Thyroid gland (tissue), 4 donors: ENCODE results near the gene ADAMTSL4. TPM values are rescaled to one million over a fixed set of nuclear protein-coding genes. Genes with fewer than 3 reads are reported as not detected.

Experiments used
- DNase-seq, 2 donors: peaks; one replicate each; pipeline ENCODE4 v3.0.0-alpha.2; 2019
- H3K27ac ChIP-seq, 3 donors: fragments of 200-600 bp; sonication (generic); 1 replicate in 2 of 3; 2 replicates in 1 of 3; pipeline ENCODE4 v1.5.1; 2016 to 2019; ENCODE audit warnings: mild to moderate bottlenecking in 1 of 3, moderate library complexity in 1 of 3
- H3K27me3 ChIP-seq: fragments of 200-600 bp; sonication (generic); one replicate; pipeline ENCODE4 v1.5.1; 2019
- H3K36me3 ChIP-seq, 2 donors: fragments of 200-600 bp; sonication (generic); one replicate each; pipeline ENCODE4 v1.5.1; 2016 to 2019
- H3K4me1 ChIP-seq, 2 donors: fragments of 200-600 bp; sonication (generic); one replicate each; pipeline ENCODE4 v1.5.1; 2017 to 2019
- H3K4me3 ChIP-seq, 3 donors: fragments of 200-600 bp; sonication (generic); replicated peaks in 1 of 3; 1 replicate in 2 of 3; 2 replicates in 1 of 3; pipeline ENCODE4 v1.5.1; 2016; ENCODE audit warnings: mild to moderate bottlenecking in 1 of 3
- H3K9me3 ChIP-seq: fragments of 200-600 bp; sonication (generic); one replicate; pipeline ENCODE4 v1.5.1; 2017
- CTCF ChIP-seq, 6 experiments: fragments of 200-600 bp in 3 of 6; fragments of 450-650 bp in 3 of 6; sonication (generic) in 3 of 6; IDR thresholded peaks; one replicate each; pipeline ENCODE4 v1.5.1; 2016 to 2019; ENCODE audit warnings: antibody characterized with exemption in 6 of 6, mild to moderate bottlenecking in 2 of 6, inconsistent platforms in 1 of 6, moderate library complexity in 1 of 6
- POLR2A ChIP-seq, 2 donors: fragments of 450-650 bp; IDR thresholded peaks; one replicate each; pipeline ENCODE4 v1.6.1; 2017; ENCODE audit warnings: antibody characterized with exemption in 2 of 2, mild to moderate bottlenecking in 2 of 2, moderate library complexity in 1 of 2
- WGBS, 2 donors: methylation state at CpG; one replicate each; pipeline ENCODE4 v1.1.5; 2017; 5-methylcytosine and 5-hydroxymethylcytosine counted together
- intact Hi-C: fragments of 100-400 bp; cut with DNase I; formaldehyde crosslinking; loops from one replicate; pipeline ENCODE4 v1.15.1; 2023
- total RNA-seq, 4 donors: library from RNA; depleted of rRNA; stranded (reverse); fragments of >200 nt; gene quantifications; one replicate each; pipeline ENCODE4 v1.2.3, GENCODE V29; 2016

Gene ADAMTSL4
- total RNA-seq, 4 donors from 2014 or later: 2.1 to 15.7 (median 6.9) TPM

- TF ChIP-seq POLR2A (IDR thresholded peaks at IDR 0.05): peak in 1 of 2 donors; percentile 11
- no peak for TF ChIP-seq CTCF (IDR thresholded peaks at IDR 0.05)
- DNase-seq: peak; percentile 88 to 90
- Histone ChIP-seq H3K4me1 (peaks cover 7 to 22% of the 10 kb centered on the region in 2 donors), H3K9me3 (no peaks in the 10 kb centered on the region), H3K4me3 (no peak overlapping the region), H3K36me3 (no peaks in the 10 kb centered on the region), H3K27ac (peak overlapping the region in 2 of 3 donors; percentile 60 to 62), H3K27me3 (no peaks in the 10 kb centered on the region)
- 17 to 33% methylated on average over 5 of the region's 5 CpGs for WGBS, 2 donors
- intact Hi-C loops: loop anchor here (2.0 kb wide), 1 partner anchor 68 kb away; no protein-coding TSS in a partner anchor
Observed at GRCh38 chr1:150532860-150533259, 16.3 kb upstream of the ADAMTSL4 start.

GRCh38 chr1:150534002-150534401 lies 15.2 kb upstream of the ADAMTSL4 start:
- peaks cover 7 to 22% of the 10 kb centered on the region in 2 donors for H3K4me1 ChIP-seq
- TF ChIP-seq POLR2A (IDR thresholded peaks at IDR 0.05) (no peak), CTCF (IDR thresholded peaks at IDR 0.05) (no peak)
- no peak overlapping the region for H3K4me3 ChIP-seq
- H3K36me3 ChIP-seq: no peaks in the 10 kb centered on the region
- 97 to 98% methylated on average over 3 to 6 of the region's 6 CpGs for WGBS, 2 donors
- peak overlapping the region in 1 of 3 donors; percentile 60 for H3K27ac ChIP-seq
- intact Hi-C loops: no loop called here
- no peaks in the 10 kb centered on the region for H3K9me3 ChIP-seq
- no peak for DNase-seq
- H3K27me3 ChIP-seq: no peaks in the 10 kb centered on the region

GRCh38 chr1:150535511-150536287 lies 13.5 kb upstream of the ADAMTSL4 start:
- no peak for DNase-seq
- Histone ChIP-seq H3K27ac (no peak overlapping the region), H3K27me3 (no peaks in the 10 kb centered on the region), H3K4me1 (peaks cover 7 to 22% of the 10 kb centered on the region in 2 donors), H3K9me3 (no peaks in the 10 kb centered on the region), H3K4me3 (no peak overlapping the region), H3K36me3 (no peaks in the 10 kb centered on the region)
- WGBS, 2 donors: 92 to 98% methylated on average over 14 of the region's 14 CpGs
- intact Hi-C loops: no loop called here
- TF ChIP-seq CTCF (IDR thresholded peaks at IDR 0.05): no peak
- no peak for TF ChIP-seq POLR2A (IDR thresholded peaks at IDR 0.05)

GRCh38 chr1:150536836-150537731 lies 12.1 kb upstream of the ADAMTSL4 start:
- Histone ChIP-seq H3K27ac (no peak overlapping the region), H3K4me3 (no peak overlapping the region), H3K36me3 (no peaks in the 10 kb centered on the region), H3K4me1 (peaks cover 6 to 18% of the 10 kb centered on the region in 2 donors), H3K27me3 (no peaks in the 10 kb centered on the region), H3K9me3 (no peaks in the 10 kb centered on the region)
- TF ChIP-seq CTCF (IDR thresholded peaks at IDR 0.05) (no peak), POLR2A (IDR thresholded peaks at IDR 0.05) (no peak)
- intact Hi-C loops: no loop called here
- WGBS, 2 donors: 91 to 96% methylated on average over 10 to 12 of the region's 12 CpGs
- no peak for DNase-seq
